Measurements from ENCODE around the gene PKP1.

DNA sequence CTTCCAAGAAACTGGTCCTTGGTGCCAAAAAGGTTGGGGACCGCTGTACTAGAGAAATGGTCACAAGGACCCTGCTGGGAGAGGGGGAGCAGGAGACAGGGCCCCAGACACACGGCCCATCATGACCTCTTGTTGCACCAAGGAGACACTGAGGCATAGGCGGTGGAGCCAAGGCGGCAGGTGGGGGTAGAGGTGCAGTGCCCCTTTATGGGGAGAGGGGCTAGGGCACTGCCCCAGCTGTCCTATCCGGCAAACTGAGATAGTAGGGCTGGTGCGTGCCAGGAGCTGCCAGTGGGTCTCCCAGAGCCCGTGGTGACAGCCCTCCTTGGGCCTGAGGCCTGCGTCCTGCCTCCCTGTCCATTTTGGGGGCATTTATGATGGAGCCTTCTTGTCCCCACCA lies 73.9 kb downstream of the PKP1 start:
- TF ChIP-seq CTCF (optimal IDR thresholded peaks at IDR 0.05 in 1 of 3, IDR thresholded peaks at IDR 0.05 in 1 of 3, conservative IDR thresholded peaks at IDR 0.05 in 1 of 3; ENCODE audit: extremely low read depth in 1 of 3, insufficient read depth in 2 of 3, low read length in 3 of 3) (no peak), EZH2 (IDR thresholded peaks at IDR 0.05; ENCODE audit: low read length) (no peak)
